Activated CD4-positive, alpha-beta T cell treated with anti-CD3 and anti-CD28 coated beads for 24 hours (primary cell): Measurements from ENCODE around the gene IL11.
A peak's percentile ranks its signal among the peaks of the same experiment; 100 is the strongest.
"Not testable (repeated sequence)": the region's sequence is repeated elsewhere in the genome, so short reads cannot be mapped to it uniquely, and the experiment has no call there.

ENCODE experiments used
- DNase-seq, 2 donors: peaks; one replicate each; pipeline ENCODE4 v3.0.0-alpha.2; 2020; ENCODE audit warnings: low read depth in 2 of 2

IL11 gene

DNA sequence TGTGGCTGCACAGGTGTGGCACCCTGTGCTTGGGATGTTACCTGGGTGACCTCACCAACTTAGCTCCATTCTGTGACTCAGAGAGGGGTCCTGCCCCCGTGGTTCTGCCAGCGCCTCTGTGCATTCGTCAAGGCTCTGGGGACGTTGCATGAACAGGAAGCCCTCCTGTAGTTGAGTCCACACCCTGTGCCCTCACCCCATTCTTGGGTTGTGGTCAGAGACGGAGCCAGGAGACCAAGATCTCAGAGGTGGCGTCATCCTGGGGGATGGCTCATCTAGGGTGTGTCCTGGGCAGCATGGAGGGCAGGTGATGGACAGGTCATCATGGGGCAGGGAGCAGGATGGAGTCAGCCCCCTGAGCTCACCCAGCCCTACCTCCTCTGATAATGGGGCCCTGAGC is 18.2 kb downstream of the IL11 start:
- DNase-seq = no peak

DNA sequence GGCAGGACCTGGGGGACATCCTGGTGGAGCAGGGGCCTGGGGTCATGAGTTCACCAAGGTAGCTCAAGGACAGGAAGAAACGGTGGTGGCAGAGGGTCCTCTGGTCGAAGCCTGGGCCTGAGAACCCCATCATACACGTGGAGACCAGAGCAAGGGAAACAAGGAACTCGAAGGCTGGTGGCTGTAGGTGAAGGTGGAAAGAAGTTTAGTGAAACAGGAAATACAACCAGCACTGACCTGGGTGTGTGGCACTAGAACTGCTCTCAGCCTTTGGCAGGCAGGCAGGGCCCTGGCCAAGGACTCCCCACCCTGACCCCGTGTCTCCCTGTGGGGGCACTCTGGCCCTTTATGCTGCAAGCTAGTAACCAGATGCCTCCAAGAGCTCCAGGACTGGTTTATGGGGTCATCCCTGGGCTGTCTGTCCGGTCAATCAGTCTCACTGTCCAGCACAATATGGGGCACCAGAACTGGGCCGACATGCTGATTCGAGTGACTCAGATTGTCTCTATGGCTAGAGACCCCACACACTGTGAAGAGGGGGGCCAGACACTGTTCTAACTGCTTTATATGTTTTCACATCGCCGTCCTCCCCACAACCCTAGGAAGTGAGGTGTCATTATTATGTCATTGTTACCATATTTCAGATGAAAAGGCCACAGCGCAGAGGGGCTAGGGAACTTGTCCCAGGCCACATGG is 19.5 kb downstream of the IL11 start:
- DNase-seq = no peak

DNA sequence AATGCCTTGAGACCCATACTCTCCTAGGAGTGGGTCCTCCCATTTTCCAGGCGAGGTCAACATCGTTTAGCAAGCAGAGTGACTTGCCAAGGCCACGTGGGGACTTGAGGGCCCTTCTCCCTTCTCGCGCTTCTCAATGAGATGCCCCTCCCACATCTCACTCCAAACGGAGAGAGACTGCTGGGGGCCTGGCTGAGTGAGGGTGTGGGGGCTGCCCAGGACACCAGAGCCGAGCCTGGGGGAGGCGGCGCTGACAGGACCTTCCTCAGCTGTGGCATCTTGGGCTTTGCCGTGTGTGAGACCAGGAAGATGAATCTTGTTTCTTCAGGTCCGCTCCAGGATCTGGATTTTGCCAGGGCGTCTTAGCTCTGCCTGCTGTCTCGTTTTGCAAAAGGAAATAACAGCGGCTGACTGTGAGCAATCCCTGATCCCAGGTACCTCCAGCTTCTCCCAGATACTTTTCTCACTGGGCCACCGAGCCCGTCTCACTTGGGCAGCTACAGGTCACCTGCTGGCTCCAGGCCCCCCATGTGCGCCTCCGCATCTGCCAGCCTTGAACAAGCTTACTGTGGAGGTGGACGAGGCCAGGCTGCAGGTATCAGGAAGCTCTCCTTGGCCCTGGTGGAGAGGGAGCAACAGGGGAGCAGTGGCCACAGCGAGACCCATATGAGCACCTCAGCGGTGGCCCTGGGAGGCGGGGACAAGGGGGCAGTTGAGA is 21.8 kb downstream of the IL11 start:
- DNase-seq = no peak

DNA sequence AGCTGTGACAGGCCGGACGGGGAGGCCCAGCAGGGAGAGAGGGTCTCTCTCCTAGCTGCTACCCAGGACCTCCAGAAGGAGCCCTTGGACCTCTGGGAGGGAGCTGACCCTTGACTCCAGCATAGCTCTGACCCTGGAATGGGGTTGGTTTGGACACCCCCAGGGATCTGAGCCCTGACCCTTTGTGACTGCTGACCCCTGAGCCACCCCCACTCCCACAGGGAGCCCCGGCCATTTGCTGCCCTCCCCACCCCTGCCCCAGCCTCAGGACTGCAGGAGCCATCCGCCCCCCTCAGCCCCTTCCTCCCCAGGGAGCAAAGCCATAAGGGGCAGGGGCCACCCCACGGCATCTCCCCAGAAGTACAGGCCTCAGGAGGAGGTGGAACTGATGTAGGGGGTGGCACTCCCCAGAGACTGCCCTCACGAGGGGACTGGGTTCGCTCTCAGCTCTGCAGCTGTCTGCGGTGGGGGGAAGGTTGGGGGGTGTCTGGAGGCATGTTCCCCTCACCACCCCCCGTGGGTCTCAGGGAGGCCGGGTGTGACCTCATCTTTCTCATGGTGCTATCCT is 22.7 kb downstream of the IL11 start:
- no peak for DNase-seq

DNA sequence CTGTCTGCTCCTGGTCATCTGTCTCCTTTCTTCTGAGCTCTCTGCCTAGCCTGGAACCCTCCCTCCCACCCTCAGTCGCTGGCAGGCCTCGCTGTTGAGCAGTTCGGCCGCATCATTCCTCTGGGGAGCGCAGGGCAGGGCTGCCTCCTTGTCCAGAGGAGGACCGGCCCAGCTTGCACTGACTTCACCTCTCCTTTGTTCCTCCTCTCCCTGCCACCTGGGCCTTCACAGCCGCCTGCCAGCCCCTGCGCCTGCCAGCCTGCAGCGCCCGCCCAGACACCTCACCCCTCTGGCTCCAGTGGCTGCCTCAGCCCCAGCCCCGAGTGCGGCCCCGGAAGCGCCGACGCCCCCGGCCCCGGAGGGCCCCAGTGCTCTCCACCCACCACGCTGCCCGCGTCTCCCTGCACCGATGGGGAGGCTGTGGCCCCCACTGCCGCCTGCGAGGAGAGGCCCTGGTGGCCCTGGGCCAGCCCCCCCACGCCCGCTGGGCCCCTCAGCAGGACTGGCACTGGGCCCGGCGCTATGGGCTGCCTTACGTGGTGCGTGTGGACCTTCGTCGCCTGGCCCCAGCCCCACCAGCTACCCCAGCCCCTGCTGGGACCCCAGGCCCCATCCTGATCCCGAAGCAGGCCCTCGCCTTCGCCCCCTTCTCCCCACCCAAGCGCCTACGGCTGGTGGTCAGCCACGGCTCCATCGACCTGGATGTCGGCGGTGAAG is 23.4 kb downstream of the IL11 start:
- no peak for DNase-seq

DNA sequence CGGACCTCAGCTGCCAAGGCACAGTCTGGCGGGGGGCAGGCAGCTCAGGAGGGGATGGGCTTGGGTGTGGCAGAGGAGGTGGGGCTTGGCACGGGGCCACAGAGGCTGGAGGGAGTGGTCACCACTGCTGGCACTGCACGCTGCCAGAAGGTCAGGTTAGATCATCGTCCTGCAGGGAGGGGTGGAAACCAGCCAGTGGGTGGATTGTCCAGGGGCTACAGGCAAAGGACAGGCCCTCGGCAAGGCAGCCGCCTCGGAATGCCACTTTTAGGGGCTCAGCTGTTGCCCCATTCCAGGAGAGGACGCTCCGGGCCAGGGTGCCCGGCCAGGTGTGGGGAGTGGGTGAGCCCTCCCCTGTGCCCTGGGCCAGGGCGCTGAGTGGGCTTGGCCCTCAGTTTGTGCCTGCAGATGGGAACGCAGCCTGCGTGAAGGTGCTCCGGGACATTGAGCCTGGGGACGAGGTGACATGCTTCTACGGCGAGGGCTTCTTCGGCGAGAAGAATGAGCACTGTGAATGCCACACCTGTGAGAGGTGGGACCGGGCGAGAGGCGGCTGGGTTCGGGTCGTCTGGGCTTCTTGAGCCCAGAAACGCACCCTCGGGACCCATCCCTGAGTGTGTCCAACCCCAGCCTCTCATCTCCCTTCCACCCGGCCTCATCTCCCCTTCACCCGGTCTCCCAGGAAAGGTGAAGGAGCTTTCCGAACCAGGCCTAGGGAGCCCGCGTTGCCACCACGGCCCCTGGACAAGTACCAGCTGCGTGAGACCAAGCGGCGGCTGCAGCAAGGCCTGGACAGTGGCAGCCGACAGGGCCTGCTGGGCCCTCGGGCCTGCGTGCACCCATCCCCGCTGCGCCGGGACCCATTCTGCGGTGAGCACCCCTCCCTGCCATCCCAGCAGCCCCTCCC is 24.2 kb downstream of the IL11 start:
- no peak for DNase-seq

DNA sequence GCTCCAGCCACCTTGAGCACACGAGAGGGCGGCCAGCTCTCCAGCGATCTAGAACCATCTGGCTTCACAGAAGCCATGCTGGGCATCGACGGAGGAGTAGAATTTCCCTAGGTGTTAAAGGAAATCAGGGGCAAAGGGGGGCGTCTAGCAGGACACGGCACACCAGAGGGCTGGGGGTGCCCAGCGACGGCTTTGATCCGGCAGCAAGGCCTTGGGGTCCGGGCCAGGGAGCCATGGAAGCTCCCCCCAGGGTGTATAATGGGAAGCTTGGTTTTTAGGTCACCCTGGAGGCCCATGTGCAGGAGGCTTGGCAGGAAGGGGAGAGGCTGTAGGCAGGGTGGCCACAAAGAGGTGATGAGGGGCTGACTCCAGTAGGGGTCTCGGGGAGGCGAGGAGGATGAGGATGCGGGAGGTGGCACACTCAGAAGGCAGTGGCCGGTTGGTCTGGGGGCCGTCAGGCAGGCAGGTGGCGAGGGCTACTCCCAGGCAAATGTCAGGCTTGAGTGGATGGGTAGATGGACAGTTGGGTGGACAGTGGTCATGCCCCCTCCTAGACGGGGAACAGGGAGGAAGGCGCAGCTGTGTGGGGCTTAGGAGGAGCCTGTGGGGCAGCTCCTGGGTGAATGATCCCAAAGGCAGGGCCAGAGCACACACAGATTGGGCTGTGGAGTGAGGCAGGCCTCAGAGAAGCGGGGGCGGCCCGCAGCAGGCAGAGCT is 25.0 kb downstream of the IL11 start:
- DNase-seq = no peak

DNA sequence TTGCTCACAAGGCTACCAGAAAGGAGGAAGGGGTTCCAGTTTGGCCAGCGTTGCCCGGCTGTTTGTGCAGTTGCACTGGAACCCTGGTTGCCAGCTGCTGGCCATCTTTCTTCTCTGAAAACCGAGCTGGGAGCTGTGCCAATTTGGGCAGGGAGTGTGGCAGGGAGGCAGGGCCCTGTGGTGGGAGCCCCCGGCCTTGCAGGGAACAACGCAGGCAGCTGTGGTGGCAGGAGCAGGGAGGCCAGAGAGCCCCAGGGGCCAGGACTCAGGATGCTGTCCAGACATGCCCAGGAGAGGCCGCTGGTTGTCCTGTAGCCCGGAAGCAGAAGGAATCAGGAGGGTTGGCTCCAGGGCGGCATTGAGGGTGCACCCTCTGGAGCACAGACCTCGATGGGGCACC is 25.8 kb downstream of the IL11 start:
- DNase-seq = no peak

DNA sequence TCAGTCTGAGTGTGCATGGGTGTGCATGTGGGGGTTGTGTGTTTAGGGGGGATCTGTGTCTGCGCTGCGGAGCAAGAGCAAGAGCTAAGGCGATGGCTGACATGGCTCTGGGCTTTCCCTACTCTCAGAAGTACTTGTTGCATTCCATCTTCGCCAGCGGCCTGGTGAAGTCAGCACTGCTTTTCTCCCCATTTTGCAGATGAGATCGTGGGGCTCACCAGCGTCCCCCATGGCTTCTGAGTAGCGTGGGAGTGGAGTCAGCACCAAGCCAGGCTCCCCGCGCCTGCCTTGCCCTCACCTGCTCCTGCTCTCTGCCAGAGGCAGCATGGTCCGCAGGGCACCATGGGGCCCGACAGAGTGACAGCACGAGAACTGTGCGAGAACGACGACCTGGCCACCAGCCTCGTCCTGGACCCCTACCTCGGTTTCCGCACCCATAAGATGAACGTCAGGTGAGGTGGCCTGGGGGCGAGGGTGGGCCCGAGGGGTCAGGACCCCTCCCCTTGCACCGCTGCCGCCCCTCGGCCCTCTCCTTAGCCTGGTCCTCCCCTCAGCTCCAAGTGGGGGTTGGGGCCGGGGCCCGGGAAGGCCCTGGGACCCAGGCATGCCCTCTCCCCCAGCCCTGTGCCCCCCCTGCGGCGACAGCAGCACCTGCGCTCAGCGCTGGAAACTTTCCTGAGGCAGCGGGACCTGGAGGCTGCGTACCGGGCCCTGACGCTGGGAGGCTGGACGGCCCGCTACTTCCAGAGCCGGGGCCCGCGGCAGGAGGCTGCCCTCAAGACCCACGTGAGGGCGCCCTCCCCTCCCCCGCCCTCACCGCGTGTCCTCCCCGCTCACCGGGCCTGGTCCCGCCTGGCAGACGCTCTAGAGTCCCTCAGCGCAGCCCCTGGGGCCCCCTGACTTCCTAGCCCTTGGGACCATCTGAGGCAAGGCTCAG is 28.4 kb downstream of the IL11 start:
- DNase-seq = no peak

DNA sequence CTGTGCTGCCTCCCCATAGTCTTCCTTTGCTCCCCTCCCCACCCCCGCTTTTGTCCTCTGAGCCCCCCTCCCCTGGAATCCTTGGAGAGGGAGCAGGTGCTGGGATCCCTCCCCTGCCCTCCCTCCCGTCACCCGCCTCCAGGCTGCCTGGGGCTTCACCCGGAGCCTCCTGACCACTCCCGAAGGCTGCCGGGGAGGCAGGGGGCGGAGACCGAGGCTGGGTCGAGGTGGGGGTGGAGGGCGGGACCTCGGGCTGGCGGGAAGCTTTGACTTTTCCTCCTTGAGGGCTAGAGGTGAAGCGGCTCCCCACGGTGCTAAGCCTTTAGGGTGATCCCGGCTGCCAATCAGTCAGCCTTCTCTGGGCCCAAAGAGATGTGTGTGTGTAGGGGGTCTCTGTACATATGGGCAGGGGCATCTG is 29.1 kb downstream of the IL11 start:
- DNase-seq = peak; percentile 42 to 66

DNA sequence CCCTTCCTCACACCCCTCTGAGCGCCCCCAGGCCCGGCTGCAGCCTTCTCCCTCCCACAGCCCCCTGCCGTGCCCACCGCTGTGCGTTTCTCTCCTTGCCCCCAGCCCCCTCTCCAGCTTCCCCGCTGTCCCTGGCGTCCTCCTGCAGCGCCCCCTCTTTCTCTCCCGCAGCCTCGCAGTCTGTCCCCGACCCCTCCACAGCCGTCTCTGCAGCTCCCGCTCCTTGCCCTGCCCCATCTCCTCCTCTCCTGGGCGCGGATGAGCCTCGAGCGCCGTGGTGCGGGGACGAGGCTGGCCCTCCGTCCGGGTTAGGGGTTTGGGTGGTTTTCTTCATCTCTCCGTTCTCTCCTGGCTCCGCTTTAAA is 29.5 kb downstream of the IL11 start:
- no peak for DNase-seq

DNA sequence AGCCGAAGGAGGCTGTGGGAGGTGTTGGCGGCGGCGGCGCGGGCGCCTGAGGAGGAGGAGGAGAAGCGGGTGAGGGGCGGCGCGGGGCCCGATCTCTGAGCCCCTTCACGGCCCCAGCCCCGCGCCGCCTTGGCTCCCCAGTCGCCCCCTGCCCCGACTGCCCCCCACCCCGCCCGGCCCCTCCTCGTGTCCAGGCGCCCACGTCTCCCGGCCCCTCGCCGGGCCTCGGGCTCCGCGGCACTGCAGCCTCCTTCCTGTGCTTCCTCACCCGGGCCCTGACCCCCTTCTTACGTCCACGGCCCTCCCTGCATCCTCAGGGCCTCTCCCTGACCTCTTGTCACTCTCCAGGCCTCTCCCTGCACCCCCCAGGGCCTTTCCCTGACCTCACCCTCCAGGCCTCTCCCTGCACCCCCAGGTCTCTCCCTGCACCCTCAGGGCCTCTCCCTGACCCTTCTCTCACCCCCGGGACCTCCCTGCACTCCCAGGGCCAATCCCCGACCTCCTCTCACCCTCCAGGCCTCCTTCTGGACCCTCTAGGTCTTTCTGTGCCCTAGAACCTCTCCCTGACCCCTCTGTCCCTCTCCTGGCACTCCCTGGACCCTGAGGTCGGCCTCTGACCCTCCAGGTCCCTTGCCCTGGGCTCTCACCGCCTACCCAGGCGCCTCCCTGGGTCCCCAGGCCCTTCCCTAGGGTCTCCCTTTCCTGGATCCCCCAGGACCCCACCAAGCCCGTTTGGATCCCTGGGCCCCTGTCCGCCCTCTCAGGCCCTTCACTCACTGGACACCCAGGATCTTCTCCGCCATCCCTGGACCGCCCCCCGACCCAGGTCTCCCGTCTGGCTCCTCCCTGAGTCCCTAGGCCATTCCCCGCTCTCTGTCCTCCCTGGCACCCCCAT is 30.1 kb downstream of the IL11 start:
- DNase-seq = no peak

DNA sequence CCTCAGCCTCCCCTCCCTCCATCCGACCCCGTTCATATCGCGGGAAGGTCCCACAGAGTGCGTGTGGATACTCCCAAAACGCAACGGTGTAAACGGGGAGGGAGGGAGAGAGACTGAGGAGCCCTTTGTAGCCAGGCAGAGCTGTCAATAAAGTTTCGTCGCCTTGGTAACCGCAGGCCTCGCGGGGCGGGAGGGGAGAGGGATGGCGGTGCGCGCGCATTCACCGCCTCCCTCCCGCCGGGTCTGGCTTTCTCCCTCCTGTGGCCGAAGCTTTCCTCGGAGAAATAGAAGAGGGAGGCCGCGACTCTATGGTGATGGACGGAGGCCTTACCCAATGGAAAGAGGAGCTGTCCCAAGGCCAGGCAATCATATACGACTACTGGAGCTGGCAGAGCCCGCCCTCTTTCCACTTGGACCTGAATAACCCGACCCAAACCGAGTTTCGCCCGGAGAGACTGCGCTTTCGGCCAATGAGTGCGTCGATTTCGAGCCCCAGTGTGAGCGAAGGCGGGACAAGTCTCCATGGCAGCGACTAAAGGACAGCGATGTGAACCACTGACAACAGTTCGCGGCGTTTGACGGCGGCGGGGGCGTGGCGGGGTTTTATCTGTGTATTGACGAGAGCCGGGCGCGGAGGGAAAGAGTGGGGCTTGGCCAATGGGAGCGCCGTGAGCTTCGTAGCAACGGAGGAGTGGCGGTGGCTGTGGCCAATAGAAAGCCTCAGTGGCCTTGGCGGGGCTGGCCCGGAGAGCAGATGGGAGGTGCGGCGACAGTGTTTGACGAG is 31.0 kb downstream of the IL11 start, which contains the start of gene KMT5C:
TSS of gene KMT5C (plus strand) at position 772 of the 784 bp plus-strand sequence. CDS start 2,061 bp downstream, outside the sequence.
- peak; percentile 100 for DNase-seq

DNA sequence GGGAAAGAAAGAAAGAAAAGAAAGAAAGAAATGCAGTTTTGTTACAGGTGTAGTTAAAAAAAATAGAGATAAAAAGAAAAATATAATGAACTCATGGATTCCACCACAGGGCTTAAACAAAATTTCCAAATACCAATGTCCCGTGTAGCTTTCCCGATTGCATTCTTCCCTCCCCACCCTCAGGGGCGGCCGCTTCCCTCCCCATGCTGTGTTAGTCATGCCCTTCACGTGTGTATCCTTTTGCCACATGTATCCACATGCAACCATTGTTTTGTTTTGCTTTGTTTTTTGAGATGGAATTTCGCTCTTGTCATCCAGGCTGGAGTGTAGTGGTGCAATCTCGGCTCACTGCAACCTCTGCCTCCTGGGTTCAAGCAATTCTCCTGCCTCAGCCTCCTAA is 34.2 kb downstream of the IL11 start:
- DNase-seq = no peak

DNA sequence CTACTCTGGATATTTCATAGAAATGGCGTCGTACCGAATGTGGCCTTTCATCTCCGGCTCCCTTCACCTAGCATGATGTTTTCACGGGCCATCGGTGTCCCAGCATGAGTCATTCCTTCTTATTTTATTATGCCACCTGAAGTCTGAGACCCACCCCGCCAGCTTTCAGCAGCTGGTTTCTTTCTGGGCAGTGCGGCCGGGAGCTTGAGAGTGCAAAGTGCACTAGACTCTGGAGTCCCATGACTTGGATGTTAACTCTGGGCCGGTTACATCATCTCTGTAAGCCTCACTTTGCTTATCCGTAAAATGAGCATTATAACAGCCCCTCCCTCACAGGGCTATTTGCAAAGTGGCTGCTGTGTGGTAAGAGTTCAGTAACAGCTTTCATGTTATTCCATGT is 36.4 kb downstream of the IL11 start:
- DNase-seq = no peak

DNA sequence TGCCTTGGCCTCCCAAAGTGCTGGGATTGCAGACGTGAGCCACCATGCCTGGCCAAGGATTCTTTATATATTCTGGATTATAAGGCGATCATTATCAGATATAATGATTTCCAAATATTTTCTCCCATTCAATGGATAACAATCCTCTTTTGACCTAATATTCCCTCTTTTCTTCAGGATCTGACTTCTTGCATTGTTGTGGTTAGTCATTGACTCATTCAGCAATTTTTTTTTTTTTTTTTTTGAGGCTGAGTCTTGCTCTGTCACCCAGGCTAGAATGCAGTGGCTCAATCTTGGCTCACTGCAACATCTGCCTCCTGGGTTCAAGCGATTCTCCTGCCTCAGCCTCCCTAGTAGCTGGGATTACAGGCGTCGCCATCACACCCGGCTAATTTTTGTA is 40.5 kb downstream of the IL11 start:
- DNase-seq = not testable (repeated sequence)

DNA sequence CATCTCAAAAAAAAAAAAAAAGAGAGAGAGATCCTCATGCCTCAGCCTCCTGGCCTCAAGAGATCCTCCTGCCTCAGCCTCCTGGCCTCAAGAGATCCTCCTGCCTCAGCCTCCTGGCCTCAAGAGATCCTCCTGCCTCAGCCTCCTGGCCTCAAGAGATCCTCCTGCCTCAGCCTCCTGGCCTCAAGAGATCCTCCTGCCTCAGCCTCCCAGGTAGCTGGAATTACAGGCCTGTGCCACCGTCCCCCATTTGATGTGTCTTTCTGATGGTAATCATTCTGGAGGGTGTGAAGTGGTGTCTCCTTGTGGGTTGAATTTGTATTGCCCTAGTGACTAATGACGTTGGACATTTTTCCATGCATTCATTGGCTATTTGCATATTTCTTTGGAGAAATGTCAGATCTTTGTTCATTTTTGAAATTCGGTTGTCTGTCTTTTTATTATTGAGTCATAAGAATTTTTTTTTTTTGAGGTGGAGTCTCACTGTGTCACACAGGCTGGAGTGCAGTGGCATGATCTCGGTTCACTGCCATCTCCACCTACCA is 41.4 kb downstream of the IL11 start:
- DNase-seq = not testable (repeated sequence)

DNA sequence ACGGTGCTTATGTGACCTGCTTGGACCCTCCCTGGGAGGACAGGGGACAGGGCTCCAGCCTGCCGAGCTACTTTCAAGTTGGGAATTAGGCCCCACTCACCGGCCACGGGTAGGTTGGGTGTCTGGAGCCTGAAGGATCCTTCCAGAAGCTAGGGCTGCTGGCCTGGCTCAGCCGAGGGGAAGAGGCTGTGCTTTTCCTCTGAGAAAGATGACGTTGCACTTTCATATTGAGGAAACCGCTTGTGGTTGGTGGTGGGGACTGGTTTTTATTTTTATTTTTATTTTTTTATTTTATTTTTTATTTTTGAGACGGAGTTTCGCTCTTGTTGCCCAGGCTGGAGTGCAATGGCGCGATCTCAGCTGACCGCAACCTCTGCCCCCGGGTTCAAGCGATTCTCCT is 45.1 kb downstream of the IL11 start, which contains the start of gene TMEM150B:
TSS of gene TMEM150B (minus strand) at position 170 of the 400 bp plus-strand sequence. CDS start 4,305 bp downstream, outside the sequence.
- DNase-seq = no peak
